IMR-90 (cell line): ENCODE measurements around the gene DHX40.

ENCODE experiments used
- CEBPB ChIP-seq: IDR thresholded peaks from 2 replicates; pipeline ENCODE4 v1.6.1; 2012; ENCODE audit warnings: low read depth, low read length, improper control_type of control experiment
- ELK1 ChIP-seq: fragments of 150-350 bp; IDR thresholded peaks from 2 replicates; pipeline ENCODE4 v1.6.1; 2016; ENCODE audit warnings: low read depth, mild to moderate bottlenecking, low read length, moderate library complexity, borderline replicate concordance
- FOS ChIP-seq: fragments of 150-350 bp; IDR thresholded peaks from 2 replicates; pipeline ENCODE4 v1.6.1; 2016; ENCODE audit warnings: low read depth, low read length
- MXI1 ChIP-seq: IDR thresholded peaks from 2 replicates; pipeline ENCODE4 v1.6.1; 2012; ENCODE audit warnings: low read depth, mild to moderate bottlenecking, low read length, moderate library complexity, borderline replicate concordance
- POLR2A ChIP-seq: IDR thresholded peaks from 2 replicates; pipeline ENCODE4 v1.6.1; 2012; ENCODE audit warnings: mild to moderate bottlenecking, low read depth, low read length
- RAD21 ChIP-seq: IDR thresholded peaks from 2 replicates; pipeline ENCODE4 v1.6.1; 2012; ENCODE audit warnings: low read length, improper control_type of control experiment
- RFX5 ChIP-seq: IDR thresholded peaks from 2 replicates; pipeline ENCODE4 v1.8.0; 2012; ENCODE audit warnings: low read depth, mild to moderate bottlenecking, low read length, moderate library complexity
- SMC3 ChIP-seq: fragments of 150-350 bp; IDR thresholded peaks from 2 replicates; pipeline ENCODE4 v1.6.1; 2016; ENCODE audit warnings: low read depth, mild to moderate bottlenecking, antibody characterized with exemption, low read length, moderate library complexity
- USF2 ChIP-seq: fragments of 150-350 bp; IDR thresholded peaks from 2 replicates; pipeline ENCODE4 v1.6.1; 2017; ENCODE audit warnings: mild to moderate bottlenecking, antibody characterized with exemption, low read length, low read depth
- TF ChIP-seq, protein P1 (sequence below): conservative IDR thresholded peaks from 2 replicates; pipeline ENCODE4 v1.5.1; 2012; ENCODE audit warnings: mild to moderate bottlenecking, low read depth, low read length, improper control_type of control experiment

DNA sequence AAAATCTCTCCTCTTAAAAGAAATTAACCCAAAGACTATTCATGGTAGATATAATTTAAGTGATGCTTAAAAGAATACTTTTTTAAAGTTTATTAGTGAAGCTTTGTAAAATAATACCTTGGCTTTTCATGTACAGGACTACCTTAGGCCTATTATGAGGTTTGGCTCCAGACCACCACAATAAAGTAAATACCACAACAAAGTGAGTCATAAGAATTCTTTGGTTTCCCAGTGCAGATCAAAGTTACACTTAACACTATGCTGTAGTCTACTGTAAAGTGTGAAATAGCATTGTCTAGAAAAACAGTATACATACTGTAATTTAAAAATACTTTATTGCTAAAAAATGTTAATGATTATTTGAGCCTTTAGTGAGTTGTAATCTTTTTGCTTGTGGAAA lies 85.9 kb downstream of the DHX40 start:
- TF ChIP-seq POLR2A = no peak
- TF ChIP-seq ELK1 = no peak
- TF ChIP-seq CEBPB = no peak
- TF ChIP-seq, protein P1, sequence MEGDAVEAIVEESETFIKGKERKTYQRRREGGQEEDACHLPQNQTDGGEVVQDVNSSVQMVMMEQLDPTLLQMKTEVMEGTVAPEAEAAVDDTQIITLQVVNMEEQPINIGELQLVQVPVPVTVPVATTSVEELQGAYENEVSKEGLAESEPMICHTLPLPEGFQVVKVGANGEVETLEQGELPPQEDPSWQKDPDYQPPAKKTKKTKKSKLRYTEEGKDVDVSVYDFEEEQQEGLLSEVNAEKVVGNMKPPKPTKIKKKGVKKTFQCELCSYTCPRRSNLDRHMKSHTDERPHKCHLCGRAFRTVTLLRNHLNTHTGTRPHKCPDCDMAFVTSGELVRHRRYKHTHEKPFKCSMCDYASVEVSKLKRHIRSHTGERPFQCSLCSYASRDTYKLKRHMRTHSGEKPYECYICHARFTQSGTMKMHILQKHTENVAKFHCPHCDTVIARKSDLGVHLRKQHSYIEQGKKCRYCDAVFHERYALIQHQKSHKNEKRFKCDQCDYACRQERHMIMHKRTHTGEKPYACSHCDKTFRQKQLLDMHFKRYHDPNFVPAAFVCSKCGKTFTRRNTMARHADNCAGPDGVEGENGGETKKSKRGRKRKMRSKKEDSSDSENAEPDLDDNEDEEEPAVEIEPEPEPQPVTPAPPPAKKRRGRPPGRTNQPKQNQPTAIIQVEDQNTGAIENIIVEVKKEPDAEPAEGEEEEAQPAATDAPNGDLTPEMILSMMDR = no peak
- no peak for TF ChIP-seq FOS
- TF ChIP-seq RFX5 = no peak
- TF ChIP-seq USF2 = no peak
- no peak for TF ChIP-seq RAD21
- no peak for TF ChIP-seq MXI1
- TF ChIP-seq SMC3 = no peak
